Ishikawa (cell line): ENCODE results near the gene RABEP1.

ENCODE experiments used
- CEBPB ChIP-seq: IDR thresholded peaks from 2 replicates; pipeline ENCODE4 v1.6.1; 2012
- CREB1 ChIP-seq: IDR thresholded peaks from 2 replicates; pipeline ENCODE4 v1.6.1; 2012; ENCODE audit warnings: low read depth
- EGR1 ChIP-seq: IDR thresholded peaks from 2 replicates; pipeline ENCODE4 v1.6.1; 2012
- EP300 ChIP-seq: IDR thresholded peaks from 2 replicates; pipeline ENCODE4 v1.6.1; 2012; ENCODE audit warnings: borderline replicate concordance
- FOXM1 ChIP-seq: IDR thresholded peaks from 2 replicates; pipeline ENCODE4 v1.6.1; 2012; ENCODE audit warnings: low read depth, borderline replicate concordance
- MAX ChIP-seq: IDR thresholded peaks from 2 replicates; pipeline ENCODE4 v1.6.1; 2012
- NFIC ChIP-seq: IDR thresholded peaks from 2 replicates; pipeline ENCODE4 v1.6.1; 2012
- RAD21 ChIP-seq: IDR thresholded peaks from 2 replicates; pipeline ENCODE4 v1.6.1; 2012; ENCODE audit warnings: low read depth
- TAF1 ChIP-seq: IDR thresholded peaks from 2 replicates; pipeline ENCODE4 v1.6.1; 2012; ENCODE audit warnings: low read depth, mild to moderate bottlenecking
- TCF12 ChIP-seq: IDR thresholded peaks from 2 replicates; pipeline ENCODE4 v1.6.1; 2012; ENCODE audit warnings: low read depth
- TEAD4 ChIP-seq: IDR thresholded peaks from 2 replicates; pipeline ENCODE4 v1.6.1; 2012
- YY1 ChIP-seq: IDR thresholded peaks from 2 replicates; pipeline ENCODE4 v1.6.1; 2012; ENCODE audit warnings: low read depth
- ZBTB7A ChIP-seq: IDR thresholded peaks from 2 replicates; pipeline ENCODE4 v1.6.1; 2012; ENCODE audit warnings: low read depth
- TF ChIP-seq, protein P1 (sequence below): IDR thresholded peaks from 2 replicates; pipeline ENCODE4 v1.6.1; 2012; ENCODE audit warnings: low read depth, mild to moderate bottlenecking
- TF ChIP-seq, protein P2 (sequence below): IDR thresholded peaks from 2 replicates; pipeline ENCODE4 v1.6.1; 2012

RABEP1 gene

GRCh38 chr17:5364156-5364555 is 82.1 kb downstream of the RABEP1 start:
- TF ChIP-seq, protein P1, sequence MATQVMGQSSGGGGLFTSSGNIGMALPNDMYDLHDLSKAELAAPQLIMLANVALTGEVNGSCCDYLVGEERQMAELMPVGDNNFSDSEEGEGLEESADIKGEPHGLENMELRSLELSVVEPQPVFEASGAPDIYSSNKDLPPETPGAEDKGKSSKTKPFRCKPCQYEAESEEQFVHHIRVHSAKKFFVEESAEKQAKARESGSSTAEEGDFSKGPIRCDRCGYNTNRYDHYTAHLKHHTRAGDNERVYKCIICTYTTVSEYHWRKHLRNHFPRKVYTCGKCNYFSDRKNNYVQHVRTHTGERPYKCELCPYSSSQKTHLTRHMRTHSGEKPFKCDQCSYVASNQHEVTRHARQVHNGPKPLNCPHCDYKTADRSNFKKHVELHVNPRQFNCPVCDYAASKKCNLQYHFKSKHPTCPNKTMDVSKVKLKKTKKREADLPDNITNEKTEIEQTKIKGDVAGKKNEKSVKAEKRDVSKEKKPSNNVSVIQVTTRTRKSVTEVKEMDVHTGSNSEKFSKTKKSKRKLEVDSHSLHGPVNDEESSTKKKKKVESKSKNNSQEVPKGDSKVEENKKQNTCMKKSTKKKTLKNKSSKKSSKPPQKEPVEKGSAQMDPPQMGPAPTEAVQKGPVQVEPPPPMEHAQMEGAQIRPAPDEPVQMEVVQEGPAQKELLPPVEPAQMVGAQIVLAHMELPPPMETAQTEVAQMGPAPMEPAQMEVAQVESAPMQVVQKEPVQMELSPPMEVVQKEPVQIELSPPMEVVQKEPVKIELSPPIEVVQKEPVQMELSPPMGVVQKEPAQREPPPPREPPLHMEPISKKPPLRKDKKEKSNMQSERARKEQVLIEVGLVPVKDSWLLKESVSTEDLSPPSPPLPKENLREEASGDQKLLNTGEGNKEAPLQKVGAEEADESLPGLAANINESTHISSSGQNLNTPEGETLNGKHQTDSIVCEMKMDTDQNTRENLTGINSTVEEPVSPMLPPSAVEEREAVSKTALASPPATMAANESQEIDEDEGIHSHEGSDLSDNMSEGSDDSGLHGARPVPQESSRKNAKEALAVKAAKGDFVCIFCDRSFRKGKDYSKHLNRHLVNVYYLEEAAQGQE = no peak
- TF ChIP-seq YY1 = no peak
- TF ChIP-seq EP300 = no peak
- no peak for TF ChIP-seq CEBPB

DNA sequence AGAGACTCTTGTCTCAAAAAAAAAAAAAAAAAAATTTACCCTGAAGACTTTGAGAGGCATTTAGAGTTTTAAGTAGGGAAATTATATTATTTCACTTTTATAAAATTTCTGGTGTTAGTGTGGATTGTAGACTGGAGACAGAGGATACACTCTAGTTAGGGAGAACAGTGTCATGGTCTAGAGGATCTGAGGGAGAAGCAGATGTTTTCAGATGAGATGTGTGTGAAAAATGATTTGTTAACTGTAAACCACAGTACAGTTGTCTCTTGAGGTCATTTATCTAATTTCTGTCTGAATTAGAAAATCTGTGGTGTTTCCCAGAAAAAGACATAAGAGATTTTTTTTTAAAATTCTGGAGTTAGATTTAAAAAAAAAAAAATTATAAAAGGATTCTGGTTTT is 82.6 kb downstream of the RABEP1 start:
- TF ChIP-seq FOXM1 (no peak), NFIC (no peak), EP300 (no peak), TAF1 (no peak)

DNA sequence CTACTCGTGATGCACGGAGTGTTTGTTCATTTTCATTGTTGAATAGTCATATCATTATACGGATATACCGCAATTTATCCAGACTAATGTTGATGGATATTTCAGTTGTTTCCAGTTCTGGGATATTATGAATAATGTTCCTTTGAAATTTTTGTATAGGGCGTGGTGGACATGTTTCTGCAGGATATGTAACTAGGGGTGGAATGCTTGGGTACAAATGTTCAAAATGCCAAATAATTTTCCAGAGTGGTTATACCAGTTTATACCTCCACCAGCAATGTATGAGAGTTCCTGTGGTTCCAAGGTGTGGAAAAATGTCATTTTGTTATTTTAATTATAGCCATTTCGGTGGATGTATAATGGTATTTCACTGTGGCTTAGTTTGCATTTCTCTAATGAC is 83.7 kb downstream of the RABEP1 start:
- TF ChIP-seq YY1 = no peak
- no peak for TF ChIP-seq TAF1
- no peak for TF ChIP-seq EGR1
- TF ChIP-seq, protein P2, sequence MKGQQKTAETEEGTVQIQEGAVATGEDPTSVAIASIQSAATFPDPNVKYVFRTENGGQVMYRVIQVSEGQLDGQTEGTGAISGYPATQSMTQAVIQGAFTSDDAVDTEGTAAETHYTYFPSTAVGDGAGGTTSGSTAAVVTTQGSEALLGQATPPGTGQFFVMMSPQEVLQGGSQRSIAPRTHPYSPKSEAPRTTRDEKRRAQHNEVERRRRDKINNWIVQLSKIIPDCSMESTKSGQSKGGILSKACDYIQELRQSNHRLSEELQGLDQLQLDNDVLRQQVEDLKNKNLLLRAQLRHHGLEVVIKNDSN = no peak
- TF ChIP-seq RAD21 = no peak
- TF ChIP-seq, protein P1 = no peak
- no peak for TF ChIP-seq TCF12
- no peak for TF ChIP-seq NFIC
- no peak for TF ChIP-seq TEAD4
- TF ChIP-seq ZBTB7A = no peak
- TF ChIP-seq CEBPB = no peak
- no peak for TF ChIP-seq CREB1
- TF ChIP-seq FOXM1 = no peak
- no peak for TF ChIP-seq MAX

DNA sequence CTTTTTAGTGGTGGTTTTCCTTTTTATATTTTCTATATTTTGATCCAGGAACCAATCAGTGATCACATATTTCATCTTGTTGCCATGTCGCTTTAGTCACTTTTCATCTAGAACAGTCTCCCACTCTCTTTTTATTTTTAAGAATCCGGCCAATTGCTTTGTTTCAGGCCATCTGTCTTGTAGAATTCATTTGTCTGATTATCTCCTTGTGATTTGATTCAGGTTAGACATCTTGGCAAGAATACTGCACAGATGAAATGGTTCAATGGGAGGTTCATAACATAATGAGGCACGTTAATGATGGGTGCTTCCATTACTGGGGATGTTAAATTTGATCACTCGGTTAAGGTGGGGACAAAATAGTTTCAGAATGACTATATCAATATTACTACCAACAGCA is 88.3 kb downstream of the RABEP1 start:
- TF ChIP-seq, protein P1 = no peak
- TF ChIP-seq ZBTB7A (no peak), EP300 (no peak), MAX (no peak), TAF1 (no peak), FOXM1 (no peak)

DNA sequence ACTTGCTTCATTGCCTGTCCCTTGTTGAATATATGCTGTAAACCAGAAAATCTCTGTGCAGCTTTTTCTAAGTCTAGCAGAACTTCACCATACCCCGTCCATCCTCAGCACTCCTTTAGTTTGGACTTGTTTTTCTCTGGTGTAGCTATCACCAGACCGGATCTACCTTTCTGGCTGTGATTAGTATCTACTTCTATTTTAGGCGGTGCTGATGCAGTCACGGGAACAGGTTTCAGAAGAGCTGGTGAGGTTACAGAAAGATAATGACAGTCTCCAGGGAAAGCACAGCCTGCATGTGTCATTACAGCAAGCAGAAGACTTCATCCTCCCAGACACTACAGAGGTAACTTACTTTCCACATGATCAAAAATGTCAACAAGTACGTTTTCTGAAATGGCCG is 91.0 kb downstream of the RABEP1 start:
- TF ChIP-seq ZBTB7A (no peak), TEAD4 (no peak), FOXM1 (no peak), YY1 (no peak), MAX (no peak)
- TF ChIP-seq, protein P1 = no peak
